T1000 (cell line): ENCODE measurements around the gene CORO7.

ENCODE experiments used
- DNase-seq: peaks from one replicate; lab custom pipeline; 2025; ENCODE audit warnings: mixed read lengths; lab: John Stamatoyannopoulos, UW

CORO7 gene

DNA sequence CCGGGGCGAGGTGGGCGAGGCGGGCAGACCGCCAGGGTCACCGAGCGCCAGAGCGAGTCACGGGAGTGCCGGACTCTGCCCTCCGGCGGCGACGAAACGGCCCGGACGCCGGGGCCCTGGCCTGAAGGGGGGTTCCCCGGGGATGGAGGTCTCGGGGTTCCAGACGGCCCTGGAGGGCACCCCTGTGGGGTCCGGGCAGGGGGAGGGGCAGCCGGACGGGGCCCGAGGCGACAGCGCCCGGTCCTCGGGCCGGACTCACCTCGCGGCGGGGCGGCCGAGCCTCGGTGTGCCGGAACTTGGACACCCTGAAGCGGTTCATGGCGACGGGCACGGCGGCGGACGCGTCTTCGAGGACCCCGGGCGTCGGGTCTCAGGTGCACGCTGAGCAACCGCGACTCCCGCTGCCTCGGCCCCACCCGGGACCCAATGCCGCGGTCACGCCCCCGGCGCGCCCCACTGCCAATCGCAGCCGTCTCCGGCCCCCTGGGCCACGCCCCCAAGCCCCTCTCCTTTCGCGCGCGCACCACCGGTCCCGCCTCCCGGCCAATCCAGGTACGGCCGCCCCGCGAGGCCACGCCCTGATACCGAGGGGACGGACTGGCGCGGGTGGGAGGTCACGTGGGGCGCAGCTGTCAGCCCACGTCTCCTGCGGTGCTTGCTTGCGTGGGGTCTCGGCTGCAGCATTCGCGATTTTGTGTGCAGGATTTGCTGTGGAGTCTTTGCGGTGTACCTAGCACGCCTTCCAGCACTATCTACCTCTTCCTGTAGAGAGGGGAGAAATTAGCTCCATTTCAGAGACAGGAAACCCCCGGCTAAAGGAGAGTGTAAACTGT is at the start of gene CORO7:
Gene CORO7, minus strand, starts transcription at position 397 of the 833 bp plus-strand sequence. Its CDS starts 78 bp downstream, at position 319.
- DNase-seq, result peak; percentile 93

DNA sequence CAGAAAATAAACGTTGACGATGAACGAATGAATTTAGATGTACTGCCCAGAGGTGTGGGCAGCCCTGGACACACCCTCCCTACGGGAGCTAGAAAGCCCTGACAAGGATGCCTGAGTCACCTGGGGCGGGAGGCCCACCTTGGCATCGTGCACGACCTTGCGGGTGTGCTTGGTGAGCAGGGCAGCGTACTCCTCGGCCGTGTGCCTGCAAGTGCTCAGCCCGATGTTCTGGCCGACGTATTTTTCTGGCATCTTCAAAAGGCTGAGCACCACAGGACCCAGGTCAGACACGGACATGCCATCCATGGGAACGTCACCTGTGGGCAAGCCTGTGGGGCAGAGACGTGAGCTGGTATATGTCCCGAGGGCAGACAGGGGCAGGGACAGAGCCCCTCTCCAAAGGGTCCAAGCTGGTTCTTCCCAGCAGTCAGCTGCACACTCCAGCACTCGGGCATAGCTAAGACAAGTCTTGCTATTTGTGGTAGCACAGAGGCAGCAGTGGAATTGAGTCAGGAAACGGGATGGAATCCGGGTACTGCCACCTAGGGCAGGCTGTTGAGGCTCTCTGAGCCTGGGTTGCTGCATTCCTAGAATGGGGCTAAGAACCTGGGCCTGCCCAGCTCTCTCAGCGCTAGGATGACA is 47.2 kb upstream of the CORO7 start:
- no peak for DNase-seq

DNA sequence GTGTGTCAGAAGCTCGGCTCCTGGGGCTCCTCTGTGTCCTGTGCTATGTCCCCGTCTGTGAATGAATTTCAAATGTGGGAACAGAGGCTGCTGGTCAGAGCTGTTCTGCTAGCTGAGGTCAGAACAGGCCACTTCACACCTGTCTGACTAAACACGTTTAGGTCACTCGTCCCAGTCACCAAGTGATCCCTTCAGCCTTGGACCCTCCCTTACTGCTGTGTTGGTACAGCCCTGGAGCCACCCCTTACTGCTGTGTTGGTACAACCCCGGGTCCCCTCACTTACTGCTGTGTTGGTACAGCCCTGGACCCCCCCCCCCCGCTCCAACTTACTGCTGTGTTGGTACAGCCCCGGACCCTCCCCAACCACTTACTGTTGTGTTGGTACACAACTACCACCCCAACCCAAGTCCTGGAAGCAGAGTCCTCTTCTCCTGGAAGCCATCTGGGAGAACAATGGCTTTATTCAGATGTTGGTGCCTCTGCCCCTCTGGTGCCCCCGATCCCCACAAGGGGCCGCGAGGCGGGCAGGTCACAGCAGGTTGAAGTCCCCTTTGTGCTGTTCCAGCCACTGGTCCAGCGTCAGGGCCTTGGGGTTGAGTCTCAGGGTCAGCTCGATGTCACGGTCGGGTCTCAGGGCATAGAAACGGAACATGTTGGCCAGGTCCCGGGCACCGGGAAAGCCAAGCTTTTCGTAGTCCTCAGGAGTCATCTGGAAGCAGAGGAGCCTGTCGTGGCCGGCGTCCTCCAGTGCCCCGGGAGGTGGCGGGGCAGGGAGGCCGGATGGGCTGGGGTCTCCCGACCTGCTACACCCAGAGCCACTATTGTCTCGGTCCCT is 45.1 kb upstream of the CORO7 start:
- no peak for DNase-seq

- no peak for DNase-seq
Measured at GRCh38 chr16:4460936-4461249, 44.5 kb upstream of the CORO7 start.

GRCh38 chr16:4455951-4456350 is 39.6 kb upstream of the CORO7 start:
- DNase-seq, result no peak

DNA sequence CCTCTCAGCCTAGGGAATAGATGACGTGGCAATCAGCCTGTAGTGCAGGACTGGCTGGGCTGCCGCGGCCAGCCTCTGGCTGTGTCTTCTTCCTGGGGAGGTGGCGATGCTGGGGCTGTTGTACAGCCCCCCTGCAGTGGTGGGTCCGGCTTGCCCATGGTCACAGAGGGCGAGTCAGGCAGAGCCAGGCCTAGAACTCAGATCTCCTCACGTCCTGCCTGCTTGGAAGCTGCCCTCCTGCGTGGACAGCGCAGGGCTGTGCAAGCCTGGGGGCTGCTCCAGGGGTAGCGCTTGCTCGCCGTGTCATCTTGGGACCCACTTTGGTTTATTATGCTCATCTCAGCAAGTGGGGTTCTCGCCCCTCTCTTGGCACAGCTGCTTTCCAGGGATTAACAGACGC is 38.7 kb upstream of the CORO7 start:
- DNase-seq, result no peak

DNA sequence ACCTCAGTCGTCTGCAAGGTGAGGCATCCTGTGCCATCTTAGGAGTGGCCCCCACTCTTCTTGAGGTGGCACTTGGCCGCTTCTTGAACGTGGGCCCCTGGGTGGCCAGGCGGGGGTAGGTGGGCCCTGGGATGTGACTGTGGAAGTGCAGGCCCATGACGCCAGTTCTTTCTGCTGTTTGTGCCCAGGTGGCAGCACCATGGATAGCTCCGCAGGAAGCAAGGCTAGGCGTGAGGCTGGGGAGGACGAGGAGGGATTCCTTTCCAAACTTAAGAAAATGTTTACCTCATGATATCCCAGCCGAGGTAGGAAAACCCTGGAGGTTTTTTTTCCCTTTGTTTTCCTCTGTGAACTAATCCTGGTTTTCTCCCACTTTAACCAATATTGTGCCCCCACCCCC is 38.2 kb upstream of the CORO7 start:
- no peak for DNase-seq

DNA sequence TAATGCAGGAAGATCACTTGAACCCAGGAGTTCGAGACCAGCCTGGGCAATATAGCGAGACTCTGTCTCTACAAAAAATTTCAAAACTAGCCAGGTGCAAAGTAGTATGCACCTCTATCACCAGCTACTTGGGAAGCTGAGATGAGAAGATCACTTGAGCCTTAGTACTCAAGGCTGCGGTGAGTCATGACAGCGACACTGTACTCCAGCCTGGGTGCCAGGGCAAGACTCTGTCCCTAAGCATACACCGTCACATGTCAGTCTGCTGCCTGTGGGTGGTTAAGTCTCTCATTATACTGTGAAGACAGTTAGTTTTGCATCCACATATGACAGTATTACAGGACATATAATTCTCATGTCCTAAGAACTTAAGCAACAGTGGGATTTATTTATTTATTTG is 36.3 kb upstream of the CORO7 start:
- no peak for DNase-seq

- no peak for DNase-seq
Measured at GRCh38 chr16:4450931-4451519, 34.6 kb upstream of the CORO7 start.

GRCh38 chr16:4450430-4450829 is 34.0 kb upstream of the CORO7 start:
- no peak for DNase-seq

- no peak for DNase-seq
Measured at GRCh38 chr16:4443986-4444385, 27.6 kb upstream of the CORO7 start.

DNA sequence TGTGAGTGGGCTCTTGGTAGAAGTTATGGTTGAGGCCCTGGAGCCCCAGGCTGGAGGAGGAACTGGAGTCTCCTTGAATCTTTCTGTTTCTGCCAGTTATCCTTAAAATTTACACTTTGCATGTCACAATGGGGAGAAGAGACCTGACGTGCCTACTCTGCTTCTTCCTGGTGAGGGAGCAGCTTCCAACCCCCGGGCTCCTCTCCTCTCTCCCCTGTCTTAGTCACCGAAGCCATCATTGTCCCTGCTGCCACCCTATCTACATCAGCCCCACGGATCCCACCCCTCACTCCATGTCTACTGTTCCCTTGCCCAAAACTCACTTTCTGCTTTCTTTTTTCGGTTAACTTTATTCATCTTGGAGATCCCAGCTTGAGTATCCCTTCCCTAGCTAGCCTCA is 26.9 kb upstream of the CORO7 start:
- no peak for DNase-seq

DNA sequence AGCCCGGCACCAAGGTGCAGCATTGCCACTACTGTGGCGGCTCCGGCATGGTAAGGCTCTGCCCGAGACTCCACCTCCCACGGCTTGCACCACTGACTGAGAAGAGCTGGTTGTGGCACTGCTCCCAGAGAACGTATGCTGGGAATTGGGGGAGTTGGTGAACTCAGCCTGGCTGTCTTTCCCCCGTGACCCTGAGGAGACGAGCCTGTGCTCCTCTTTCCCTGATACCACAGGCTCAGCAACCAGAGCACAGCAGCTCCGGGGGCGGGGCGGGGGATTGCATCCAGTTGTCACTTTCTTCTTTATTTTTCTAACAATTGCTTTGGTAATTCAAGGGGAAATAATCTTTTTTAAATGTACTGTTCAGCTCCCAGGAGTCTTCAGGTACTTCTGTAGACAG is 26.0 kb upstream of the CORO7 start:
- DNase-seq, result no peak

- DNase-seq, result no peak
Measured at GRCh38 chr16:4437366-4437765, 21.0 kb upstream of the CORO7 start.

DNA sequence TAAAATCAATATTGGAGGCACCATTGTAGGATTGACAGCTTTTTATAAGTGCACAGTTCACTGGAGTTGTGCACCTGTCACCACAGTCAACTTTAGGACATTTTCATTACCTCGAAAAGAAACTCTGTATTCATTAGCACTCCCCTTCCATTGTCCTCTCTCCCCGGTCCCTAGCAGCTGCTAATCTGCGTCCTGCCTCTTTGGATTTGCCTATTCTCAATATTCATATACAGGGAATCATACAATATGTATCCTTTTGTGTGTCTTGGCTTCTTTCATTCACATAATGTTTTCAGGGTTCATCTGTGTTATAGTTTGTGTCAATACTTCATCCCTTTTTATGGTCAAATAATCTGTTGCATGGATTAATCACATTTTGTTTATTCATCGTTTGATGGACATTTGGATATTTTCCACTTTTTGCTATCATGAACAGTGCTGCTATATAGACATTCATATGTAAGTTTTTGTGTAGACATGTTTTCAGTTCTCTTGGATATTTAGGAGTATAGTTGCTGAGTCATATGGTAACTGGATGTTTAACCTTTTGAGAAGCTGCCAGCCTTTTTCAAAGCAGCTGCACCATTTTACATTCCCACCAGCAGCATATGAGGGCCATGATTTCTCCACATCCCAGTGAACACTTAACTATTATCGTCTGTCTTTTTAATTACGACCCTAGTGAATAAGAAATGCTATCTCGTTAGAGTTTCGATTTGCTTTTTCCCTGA is 19.1 kb upstream of the CORO7 start:
- DNase-seq, result no peak

DNA sequence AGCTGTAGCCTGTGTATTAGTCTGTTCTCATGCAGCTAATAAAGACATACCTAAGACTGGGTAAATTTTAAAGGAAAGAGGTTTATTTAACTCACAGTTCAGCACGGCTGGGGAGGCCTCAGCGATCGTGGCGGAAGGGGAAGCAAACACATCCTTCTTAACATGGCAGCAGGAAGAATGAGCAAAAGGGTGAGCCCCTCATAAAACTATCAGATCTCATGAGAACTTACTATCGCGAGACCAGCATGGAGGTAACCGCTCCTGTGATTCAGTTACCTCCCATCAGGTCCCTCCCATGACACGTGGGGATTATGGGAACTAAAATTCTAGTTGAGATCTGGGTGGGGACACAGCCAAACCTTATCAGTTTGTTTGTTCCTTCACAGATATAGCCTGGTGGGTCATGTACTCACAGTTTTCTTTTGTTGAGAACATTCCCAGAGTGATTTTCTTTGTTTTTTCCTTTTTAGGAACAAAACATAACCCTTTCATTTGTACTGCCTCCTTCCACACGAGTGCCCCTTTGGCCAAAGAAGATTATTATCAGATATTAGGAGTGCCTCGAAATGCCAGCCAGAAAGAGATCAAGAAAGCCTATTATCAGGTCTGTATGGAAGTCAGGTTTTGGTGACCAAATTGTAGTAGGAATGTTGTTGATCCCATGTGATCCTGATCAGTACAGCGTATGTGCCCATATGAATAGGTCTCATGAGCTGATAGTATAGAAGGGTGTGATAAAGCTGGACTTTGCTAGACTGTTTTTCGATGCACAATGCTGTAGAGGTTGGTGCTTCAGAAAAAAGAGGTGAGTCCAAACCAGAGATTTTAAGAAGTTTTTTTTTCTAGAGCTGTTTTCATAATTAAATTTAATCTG is 17.8 kb upstream of the CORO7 start:
- DNase-seq, result no peak

GRCh38 chr16:4433228-4433627 is 16.8 kb upstream of the CORO7 start:
- DNase-seq, result no peak

DNA sequence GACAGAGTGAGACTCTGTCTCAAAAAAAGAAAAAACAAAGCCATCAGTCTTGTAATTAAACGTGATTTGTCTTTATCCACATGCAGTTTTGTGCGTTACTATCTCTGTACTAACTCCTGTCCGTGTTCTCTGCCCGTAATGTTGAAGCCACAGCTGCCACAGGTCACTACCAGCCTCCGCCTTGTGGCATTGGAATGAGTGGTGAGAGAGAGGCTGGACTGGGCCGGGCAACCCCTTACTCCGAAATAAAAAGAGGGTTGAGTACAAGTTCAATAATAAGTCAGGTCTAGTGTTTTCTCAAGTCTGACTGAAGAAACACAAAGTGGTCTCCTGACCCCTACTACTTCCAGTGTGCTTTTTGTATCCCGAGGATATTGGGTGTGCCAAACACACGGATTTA is 14.6 kb upstream of the CORO7 start:
- no peak for DNase-seq

GRCh38 chr16:4428500-4428899 is 12.1 kb upstream of the CORO7 start:
- no peak for DNase-seq

GRCh38 chr16:4426722-4427372 is 10.5 kb upstream of the CORO7 start:
- DNase-seq, result no peak
